Coronary artery (tissue), 2 donors: ENCODE data around the gene VPS39.

ENCODE experiments used
- DNase-seq: peaks from one replicate; pipeline ENCODE4 v3.0.0-alpha.2; 2017; ENCODE audit warnings: low spot score
- H3K27ac ChIP-seq, 2 donors: fragments of 200-600 bp; sonication (generic); one replicate each; pipeline ENCODE4 v1.5.1; 2016 to 2019
- H3K4me3 ChIP-seq: fragments of 200-600 bp; sonication (generic); 2 replicates; pipeline ENCODE4 v1.5.1; 2016; ENCODE audit warnings: mild to moderate bottlenecking, moderate library complexity
- TF ChIP-seq, protein P1 (sequence below): fragments of 200-600 bp; sonication (generic); IDR thresholded peaks from one replicate; pipeline ENCODE4 v1.5.1; 2019; ENCODE audit warnings: antibody characterized with exemption

The VPS39 gene

GRCh38 chr15:42137461-42138261, 70.4 kb downstream of the VPS39 start:
- no peak for DNase-seq
- H3K27ac ChIP-seq = no peak overlapping the region
- H3K4me3 ChIP-seq = no peak overlapping the region
- TF ChIP-seq, protein P1, sequence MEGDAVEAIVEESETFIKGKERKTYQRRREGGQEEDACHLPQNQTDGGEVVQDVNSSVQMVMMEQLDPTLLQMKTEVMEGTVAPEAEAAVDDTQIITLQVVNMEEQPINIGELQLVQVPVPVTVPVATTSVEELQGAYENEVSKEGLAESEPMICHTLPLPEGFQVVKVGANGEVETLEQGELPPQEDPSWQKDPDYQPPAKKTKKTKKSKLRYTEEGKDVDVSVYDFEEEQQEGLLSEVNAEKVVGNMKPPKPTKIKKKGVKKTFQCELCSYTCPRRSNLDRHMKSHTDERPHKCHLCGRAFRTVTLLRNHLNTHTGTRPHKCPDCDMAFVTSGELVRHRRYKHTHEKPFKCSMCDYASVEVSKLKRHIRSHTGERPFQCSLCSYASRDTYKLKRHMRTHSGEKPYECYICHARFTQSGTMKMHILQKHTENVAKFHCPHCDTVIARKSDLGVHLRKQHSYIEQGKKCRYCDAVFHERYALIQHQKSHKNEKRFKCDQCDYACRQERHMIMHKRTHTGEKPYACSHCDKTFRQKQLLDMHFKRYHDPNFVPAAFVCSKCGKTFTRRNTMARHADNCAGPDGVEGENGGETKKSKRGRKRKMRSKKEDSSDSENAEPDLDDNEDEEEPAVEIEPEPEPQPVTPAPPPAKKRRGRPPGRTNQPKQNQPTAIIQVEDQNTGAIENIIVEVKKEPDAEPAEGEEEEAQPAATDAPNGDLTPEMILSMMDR = peak; percentile 35

DNA sequence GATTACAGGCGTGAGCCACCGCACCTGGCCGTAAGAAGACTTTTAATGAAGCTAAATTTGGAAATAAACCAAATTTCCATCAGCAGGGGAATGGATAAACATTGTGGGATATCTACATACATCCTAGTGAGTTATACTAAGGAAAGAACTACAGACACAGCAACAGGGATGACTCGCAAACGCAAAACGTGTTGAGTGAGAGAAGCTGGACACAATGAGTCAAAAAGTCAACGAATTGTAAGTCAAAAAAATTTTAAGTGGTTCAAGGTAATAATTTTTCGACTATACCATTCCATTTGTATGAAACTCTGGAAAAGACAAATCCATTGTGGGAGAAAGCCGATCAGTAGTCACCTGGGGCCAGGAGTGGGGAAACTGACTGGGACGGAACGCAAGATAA, 71.6 kb downstream of the VPS39 start:
- peak; percentile 29 for DNase-seq
- H3K4me3 ChIP-seq = no peak overlapping the region
- TF ChIP-seq, protein P1 = no peak
- no peak overlapping the region for H3K27ac ChIP-seq

DNA sequence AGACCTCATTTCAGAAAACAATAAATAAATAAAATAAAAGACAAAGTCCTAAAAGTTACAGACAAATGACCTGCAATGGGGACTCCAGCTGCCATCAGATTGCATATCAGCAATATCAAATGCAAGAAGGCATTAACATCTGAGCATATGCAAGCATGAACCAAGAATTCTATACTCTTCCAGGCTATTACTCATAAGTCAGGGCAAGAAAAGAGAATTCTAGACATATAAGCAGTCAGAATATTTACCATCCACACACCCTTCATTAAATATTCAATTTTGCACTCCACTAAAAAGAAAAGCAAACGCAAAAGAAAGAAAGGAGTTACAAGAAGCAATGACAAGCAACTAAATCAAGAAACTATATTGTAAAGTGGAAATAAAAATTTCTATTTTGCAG, 72.8 kb downstream of the VPS39 start:
- Histone ChIP-seq H3K27ac (no peak overlapping the region), H3K4me3 (no peak overlapping the region)
- TF ChIP-seq, protein P1 = no peak
- DNase-seq = no peak

DNA sequence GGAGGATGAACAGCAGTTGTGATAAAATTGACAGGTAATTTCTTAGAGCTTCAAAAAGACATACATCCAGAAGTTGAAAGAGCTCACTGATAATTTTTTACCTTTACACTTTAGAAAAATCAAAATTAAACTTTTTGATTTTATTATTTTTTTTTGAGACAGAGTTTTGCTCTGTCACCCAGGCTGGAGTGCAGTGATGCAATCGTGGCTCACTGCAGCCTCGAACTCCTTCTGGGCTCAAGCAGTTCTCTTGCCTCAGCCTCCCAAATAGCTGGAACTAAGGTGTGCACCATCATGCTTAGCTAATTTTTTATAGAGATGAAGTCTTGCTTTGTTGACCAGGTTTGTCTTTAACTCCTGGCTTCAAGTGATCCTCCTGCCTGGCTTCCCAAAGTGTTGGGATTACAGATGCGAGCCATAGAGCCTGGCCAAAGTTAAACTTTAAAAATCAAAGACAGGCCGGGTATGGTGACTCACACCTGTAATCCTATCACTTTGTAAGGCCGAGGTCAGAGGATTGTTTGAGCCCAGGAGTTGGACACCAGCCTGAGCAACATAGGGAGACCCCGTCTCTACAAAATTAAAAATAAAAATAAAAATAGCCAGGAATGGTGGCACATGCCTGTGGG, 73.4 kb downstream of the VPS39 start:
- Histone ChIP-seq H3K4me3 (no peak overlapping the region), H3K27ac (no peak overlapping the region)
- no peak for DNase-seq
- TF ChIP-seq, protein P1 = no peak

- DNase-seq = no peak
- Histone ChIP-seq H3K4me3 (no peak overlapping the region), H3K27ac (no peak overlapping the region)
- TF ChIP-seq, protein P1 = no peak
Measured at GRCh38 chr15:42133886-42134502, 74.1 kb downstream of the VPS39 start.

DNA sequence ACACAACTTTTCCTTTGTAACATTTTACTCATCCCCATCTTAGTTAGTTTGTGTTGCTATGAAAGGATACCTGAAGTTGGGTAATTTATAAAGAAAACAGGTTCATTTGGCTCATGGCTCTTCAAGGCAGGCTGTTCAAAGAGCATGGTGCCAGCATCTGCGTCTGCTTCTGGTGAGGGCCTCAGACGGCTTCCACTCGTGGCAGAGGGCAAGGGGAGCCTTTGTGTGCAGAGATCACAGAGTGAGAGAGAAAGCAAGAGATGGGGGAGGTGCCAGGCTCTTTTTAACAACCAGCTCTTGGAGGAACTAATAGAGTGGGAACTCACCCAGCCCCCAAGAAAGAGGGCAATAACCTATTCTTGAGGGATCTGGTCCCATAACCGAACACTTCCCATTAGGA, 74.7 kb downstream of the VPS39 start:
- no peak for DNase-seq
- H3K4me3 ChIP-seq = no peak overlapping the region
- TF ChIP-seq, protein P1 = no peak
- no peak overlapping the region for H3K27ac ChIP-seq
